Measurements from ENCODE around the gene CNTNAP2.

The CNTNAP2 gene

DNA sequence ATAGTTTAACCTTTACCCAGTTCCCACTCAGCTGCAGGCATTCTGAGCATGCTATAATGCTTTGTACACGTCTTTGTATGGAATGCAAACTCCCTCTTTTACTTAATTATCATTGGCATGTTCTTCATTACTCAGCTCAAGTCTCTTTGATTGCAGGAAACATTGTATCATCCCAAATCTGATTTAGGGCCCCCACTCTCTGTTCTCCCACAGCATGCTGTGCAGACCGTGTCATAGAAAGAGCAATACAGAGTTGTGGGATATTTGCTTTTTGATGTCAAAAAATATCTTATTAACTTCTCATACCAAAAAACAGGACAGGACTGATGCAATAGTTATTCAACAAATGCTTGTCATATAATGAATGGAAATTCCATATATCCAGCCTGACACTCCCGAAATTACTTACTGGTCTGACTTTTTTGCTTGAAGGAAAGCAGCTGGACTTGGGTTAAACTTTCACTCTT lies 1392.5 kb downstream of the CNTNAP2 start:
- H3K4me3 ChIP-seq, result no peak overlapping the region
- TF ChIP-seq, protein P1, sequence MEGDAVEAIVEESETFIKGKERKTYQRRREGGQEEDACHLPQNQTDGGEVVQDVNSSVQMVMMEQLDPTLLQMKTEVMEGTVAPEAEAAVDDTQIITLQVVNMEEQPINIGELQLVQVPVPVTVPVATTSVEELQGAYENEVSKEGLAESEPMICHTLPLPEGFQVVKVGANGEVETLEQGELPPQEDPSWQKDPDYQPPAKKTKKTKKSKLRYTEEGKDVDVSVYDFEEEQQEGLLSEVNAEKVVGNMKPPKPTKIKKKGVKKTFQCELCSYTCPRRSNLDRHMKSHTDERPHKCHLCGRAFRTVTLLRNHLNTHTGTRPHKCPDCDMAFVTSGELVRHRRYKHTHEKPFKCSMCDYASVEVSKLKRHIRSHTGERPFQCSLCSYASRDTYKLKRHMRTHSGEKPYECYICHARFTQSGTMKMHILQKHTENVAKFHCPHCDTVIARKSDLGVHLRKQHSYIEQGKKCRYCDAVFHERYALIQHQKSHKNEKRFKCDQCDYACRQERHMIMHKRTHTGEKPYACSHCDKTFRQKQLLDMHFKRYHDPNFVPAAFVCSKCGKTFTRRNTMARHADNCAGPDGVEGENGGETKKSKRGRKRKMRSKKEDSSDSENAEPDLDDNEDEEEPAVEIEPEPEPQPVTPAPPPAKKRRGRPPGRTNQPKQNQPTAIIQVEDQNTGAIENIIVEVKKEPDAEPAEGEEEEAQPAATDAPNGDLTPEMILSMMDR (IDR thresholded peaks at IDR 0.05), result no peak
- no peak for DNase-seq (ENCODE audit: low spot score)

GRCh38 chr7:147509541-147510200 lies 1393.1 kb downstream of the CNTNAP2 start:
- H3K4me3 ChIP-seq, result no peak overlapping the region
- H3K27ac ChIP-seq, result no peak overlapping the region
- TF ChIP-seq, protein P1 (IDR thresholded peaks at IDR 0.05), result no peak
- no peak for DNase-seq (ENCODE audit: low spot score)

More for the DNA sequence above, 1392.5 kb downstream of the CNTNAP2 start:
- H3K27ac ChIP-seq, result no peak overlapping the region

DNA sequence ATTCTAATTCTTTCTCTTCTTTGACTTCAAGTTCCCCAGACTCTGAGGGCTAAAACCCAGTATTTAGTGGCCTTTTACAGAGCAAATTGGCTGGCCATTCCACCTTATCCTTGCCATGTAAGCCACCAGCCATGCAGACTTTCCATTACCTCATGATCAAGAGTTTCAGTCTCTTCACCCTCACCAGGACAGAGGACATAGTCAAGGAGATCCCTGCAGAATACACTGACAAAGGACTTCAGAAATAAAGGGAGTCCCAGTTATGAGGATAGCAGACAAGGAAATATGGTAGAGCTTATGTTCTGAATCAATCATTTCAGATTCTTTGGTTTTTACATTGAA lies 1393.6 kb downstream of the CNTNAP2 start:
- DNase-seq (ENCODE audit: low spot score), result no peak
- TF ChIP-seq, protein P1 (IDR thresholded peaks at IDR 0.05), result no peak
- H3K4me3 ChIP-seq, result no peak overlapping the region
- H3K27ac ChIP-seq, result no peak overlapping the region

GRCh38 chr7:147510923-147511322 lies 1394.3 kb downstream of the CNTNAP2 start:
- Histone ChIP-seq H3K4me3 (no peak overlapping the region), H3K27ac (no peak overlapping the region)
- TF ChIP-seq, protein P1 (IDR thresholded peaks at IDR 0.05), result no peak
- no peak for DNase-seq (ENCODE audit: low spot score)

DNA sequence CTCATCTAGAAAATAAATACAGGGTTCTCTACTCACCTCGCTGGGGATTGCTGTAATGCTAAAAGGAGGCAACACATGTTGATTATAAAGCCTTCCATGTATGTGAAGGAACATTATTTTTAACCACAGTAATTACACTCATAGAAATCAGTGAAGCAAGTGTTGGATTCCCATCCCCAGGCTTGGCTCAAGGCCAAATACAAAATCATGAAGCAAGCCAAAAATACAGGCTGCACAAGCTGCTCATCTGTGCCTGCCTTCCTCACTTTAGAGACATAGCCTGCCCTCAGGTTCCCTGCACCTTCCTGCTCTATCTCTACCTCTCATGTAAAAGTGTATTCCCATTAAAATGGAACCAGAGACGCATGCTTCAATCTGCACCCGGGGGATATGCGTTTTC lies 1396.8 kb downstream of the CNTNAP2 start:
- TF ChIP-seq, protein P1 (IDR thresholded peaks at IDR 0.05), result no peak
- Histone ChIP-seq H3K27ac (no peak overlapping the region), H3K4me3 (no peak overlapping the region)
- DNase-seq (ENCODE audit: low spot score), result no peak

DNA sequence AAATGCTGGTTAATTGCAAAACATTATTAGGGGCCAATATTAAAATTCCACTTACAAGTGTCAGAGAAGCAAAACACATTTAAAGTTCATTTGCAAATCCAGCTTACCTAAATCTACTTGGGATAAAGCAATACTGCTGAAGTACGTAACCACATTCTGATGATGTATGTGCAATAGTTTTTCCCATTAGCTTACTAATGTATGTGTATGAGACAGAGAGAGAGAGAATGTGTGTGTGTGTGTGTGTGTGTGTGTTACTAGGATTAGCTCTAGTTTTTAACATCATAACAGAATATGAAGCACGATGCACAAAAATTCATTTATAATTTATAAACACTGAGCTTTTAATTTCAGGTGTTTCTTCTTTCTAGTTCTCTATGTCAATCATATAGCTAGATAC lies 1399.8 kb downstream of the CNTNAP2 start:
- Histone ChIP-seq H3K4me3 (no peak overlapping the region), H3K27ac (no peak overlapping the region)
- no peak for DNase-seq (ENCODE audit: low spot score)
- TF ChIP-seq, protein P1 (IDR thresholded peaks at IDR 0.05), result no peak

- no peak overlapping the region for H3K27ac ChIP-seq
- DNase-seq (ENCODE audit: low spot score), result no peak
- TF ChIP-seq, protein P1 (IDR thresholded peaks at IDR 0.05), result no peak
- no peak overlapping the region for H3K4me3 ChIP-seq
Measured at GRCh38 chr7:147519062-147519461, 1402.5 kb downstream of the CNTNAP2 start.

Data from coronary artery (tissue), 2 donors.